MM.1S (cell line): Measurements from ENCODE around the gene GBX2.

Experiments
- DNase-seq: peaks from one replicate; pipeline ENCODE4 v3.0.0-alpha.2; 2015
- H2AFZ ChIP-seq: fragments of 300-600 bp; sonication (generic); 2 replicates; pipeline ENCODE4 v1.6.0; 2016; ENCODE audit warnings: antibody characterized with exemption, low read length
- H3F3A ChIP-seq: fragments of 300-600 bp; sonication (generic); 2 replicates; pipeline ENCODE4 v1.6.1; 2016; ENCODE audit warnings: mild to moderate bottlenecking, antibody characterized with exemption, low read length, moderate library complexity, mixed read lengths; ENCODE audit not compliant: insufficient read depth
- H3K27ac ChIP-seq: fragments of 300-600 bp; sonication (generic); 2 replicates; pipeline ENCODE4 v1.5.1; 2016; ENCODE audit warnings: mild to moderate bottlenecking, low read length
- H3K27me3 ChIP-seq: fragments of 300-600 bp; sonication (generic); replicated peaks from 2 replicates; pipeline ENCODE4 v1.6.0; 2016; ENCODE audit warnings: low read length; ENCODE audit not compliant: insufficient read depth
- H3K36me3 ChIP-seq: fragments of 300-600 bp; sonication (generic); replicated peaks from 2 replicates; pipeline ENCODE4 v1.6.1; 2016; ENCODE audit warnings: mild to moderate bottlenecking, low read length, mixed read lengths; ENCODE audit not compliant: insufficient read depth
- H3K4me1 ChIP-seq: fragments of 300-600 bp; sonication (generic); 2 replicates; pipeline ENCODE4 v1.6.1; 2016; ENCODE audit warnings: low read length, mixed read lengths
- H3K4me2 ChIP-seq: fragments of 300-600 bp; sonication (generic); 2 replicates; pipeline ENCODE4 v1.6.0; 2016; ENCODE audit warnings: low read depth, low read length
- H3K4me3 ChIP-seq: fragments of 300-600 bp; sonication (generic); 2 replicates; pipeline ENCODE4 v1.5.1; 2016; ENCODE audit warnings: low read length, mixed read lengths
- H3K79me2 ChIP-seq: fragments of 300-600 bp; sonication (generic); 2 replicates; pipeline ENCODE4 v1.6.1; 2016; ENCODE audit warnings: mixed run types, low read length, mixed read lengths
- H3K9ac ChIP-seq: fragments of 300-600 bp; sonication (generic); 2 replicates; pipeline ENCODE4 v1.6.1; 2016; ENCODE audit warnings: low read length, mixed read lengths
- H3K9me2 ChIP-seq: fragments of 300-600 bp; sonication (generic); replicated peaks from 2 replicates; pipeline ENCODE4 v1.6.1; 2016; ENCODE audit warnings: mild to moderate bottlenecking, low read length, mixed read lengths; ENCODE audit not compliant: insufficient read depth
- H3K9me3 ChIP-seq: fragments of 300-600 bp; sonication (generic); replicated peaks from 2 replicates; pipeline ENCODE4 v1.6.1; 2016; ENCODE audit warnings: mild to moderate bottlenecking, low read length, mixed read lengths; ENCODE audit not compliant: insufficient read depth
- H4K20me1 ChIP-seq: fragments of 300-600 bp; sonication (generic); 2 replicates; pipeline ENCODE4 v1.6.1; 2016; ENCODE audit warnings: mild to moderate bottlenecking, low read length, moderate library complexity, mixed read lengths; ENCODE audit not compliant: insufficient read depth
- CTCF ChIP-seq: fragments of 300-600 bp; sonication (generic); IDR thresholded peaks from 2 replicates; pipeline ENCODE4 v1.5.1; 2016; ENCODE audit warnings: antibody characterized with exemption, low read length, mixed read lengths
- EZH2 ChIP-seq: fragments of 300-600 bp; sonication (generic); optimal IDR thresholded peaks from 2 replicates; pipeline ENCODE3; 2017; ENCODE audit warnings: low read depth, mild to moderate bottlenecking, antibody characterized with exemption, low read length, mixed read lengths
- EZH2phosphoT487 ChIP-seq: fragments of 300-600 bp; sonication (generic); IDR thresholded peaks from 2 replicates; pipeline ENCODE4 v1.6.1; 2018; ENCODE audit warnings: antibody characterized with exemption, low read length

The GBX2 gene

GRCh38 chr2:236169741-236170589 lies 1.8 kb upstream of the GBX2 start:
- H3K27me3 ChIP-seq = peaks cover 57% of the 10 kb centered on the region
- no peak overlapping the region for H3K9ac ChIP-seq
- no peaks in the 10 kb centered on the region for H3K9me2 ChIP-seq
- H3K36me3 ChIP-seq = no peaks in the 10 kb centered on the region
- H3K79me2 ChIP-seq = no peaks in the 10 kb centered on the region
- H4K20me1 ChIP-seq = no peaks in the 10 kb centered on the region
- TF ChIP-seq EZH2 (no peak), EZH2phosphoT487 (no peak), CTCF (no peak)
- H3K4me1 ChIP-seq = no peaks in the 10 kb centered on the region
- H2AFZ ChIP-seq = no peak overlapping the region
- DNase-seq = no peak
- H3K9me3 ChIP-seq = no peaks in the 10 kb centered on the region
- H3K4me3 ChIP-seq = no peak overlapping the region
- H3F3A ChIP-seq = no peaks in the 10 kb centered on the region
- H3K4me2 ChIP-seq = no peak overlapping the region
- no peak overlapping the region for H3K27ac ChIP-seq

GRCh38 chr2:236169151-236169721 lies 1.1 kb upstream of the GBX2 start:
- Histone ChIP-seq H3K4me1 (no peaks in the 10 kb centered on the region), H3F3A (no peaks in the 10 kb centered on the region), H3K27ac (no peak overlapping the region), H3K9ac (no peak overlapping the region), H3K36me3 (no peaks in the 10 kb centered on the region), H3K4me3 (no peak overlapping the region), H3K27me3 (peaks cover 57% of the 10 kb centered on the region), H3K4me2 (no peak overlapping the region), H4K20me1 (no peaks in the 10 kb centered on the region), H2AFZ (no peak overlapping the region), H3K79me2 (no peaks in the 10 kb centered on the region), H3K9me2 (no peaks in the 10 kb centered on the region), H3K9me3 (no peaks in the 10 kb centered on the region)
- no peak for DNase-seq
- TF ChIP-seq EZH2phosphoT487 = no peak
- no peak for TF ChIP-seq CTCF
- TF ChIP-seq EZH2 = no peak

GRCh38 chr2:236167297-236168109 lies 683 bp downstream of the GBX2 start:
- Histone ChIP-seq H3K9me3 (no peaks in the 10 kb centered on the region), H3K79me2 (no peaks in the 10 kb centered on the region), H3K4me2 (no peak overlapping the region), H3K4me3 (no peak overlapping the region), H3K9ac (no peak overlapping the region), H3K36me3 (no peaks in the 10 kb centered on the region), H4K20me1 (no peaks in the 10 kb centered on the region), H2AFZ (no peak overlapping the region), H3F3A (no peaks in the 10 kb centered on the region), H3K27ac (no peak overlapping the region), H3K27me3 (peaks cover 66% of the 10 kb centered on the region), H3K4me1 (no peaks in the 10 kb centered on the region), H3K9me2 (no peaks in the 10 kb centered on the region)
- DNase-seq = no peak
- no peak for TF ChIP-seq CTCF
- TF ChIP-seq EZH2 = no peak
- TF ChIP-seq EZH2phosphoT487 = no peak
